GM12873 (cell line): ENCODE results near the gene MGLL.

Experiments used
- TF ChIP-seq, protein P1 (sequence below): IDR thresholded peaks from 2 replicates; pipeline ENCODE4 v1.5.1; 2012; ENCODE audit warnings: low read depth, mild to moderate bottlenecking, moderate library complexity, low read length, control low read depth; ENCODE audit not compliant: insufficient read depth; ENCODE audit errors: missing control alignments

MGLL gene

DNA sequence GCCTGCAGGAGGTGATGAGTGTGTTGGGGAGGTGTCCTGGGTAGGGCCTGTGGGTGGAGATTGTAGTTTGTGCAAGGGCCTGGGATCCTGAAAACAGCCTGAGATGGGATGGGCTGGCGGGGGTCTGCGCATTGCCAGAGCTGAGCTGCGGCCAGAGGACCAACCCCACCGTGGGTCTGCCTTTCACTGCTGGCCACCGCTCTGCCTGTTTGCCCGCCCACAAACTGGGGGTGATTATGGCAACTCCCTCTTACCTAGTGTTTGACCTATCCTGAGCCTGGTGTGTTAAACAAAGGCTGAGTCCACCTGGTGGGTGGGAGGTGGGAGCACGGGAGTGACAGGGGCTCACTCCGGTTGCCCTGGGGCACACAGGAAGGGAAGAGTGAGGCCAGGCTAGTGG, 139.8 kb downstream of the MGLL start:
- TF ChIP-seq, protein P1, sequence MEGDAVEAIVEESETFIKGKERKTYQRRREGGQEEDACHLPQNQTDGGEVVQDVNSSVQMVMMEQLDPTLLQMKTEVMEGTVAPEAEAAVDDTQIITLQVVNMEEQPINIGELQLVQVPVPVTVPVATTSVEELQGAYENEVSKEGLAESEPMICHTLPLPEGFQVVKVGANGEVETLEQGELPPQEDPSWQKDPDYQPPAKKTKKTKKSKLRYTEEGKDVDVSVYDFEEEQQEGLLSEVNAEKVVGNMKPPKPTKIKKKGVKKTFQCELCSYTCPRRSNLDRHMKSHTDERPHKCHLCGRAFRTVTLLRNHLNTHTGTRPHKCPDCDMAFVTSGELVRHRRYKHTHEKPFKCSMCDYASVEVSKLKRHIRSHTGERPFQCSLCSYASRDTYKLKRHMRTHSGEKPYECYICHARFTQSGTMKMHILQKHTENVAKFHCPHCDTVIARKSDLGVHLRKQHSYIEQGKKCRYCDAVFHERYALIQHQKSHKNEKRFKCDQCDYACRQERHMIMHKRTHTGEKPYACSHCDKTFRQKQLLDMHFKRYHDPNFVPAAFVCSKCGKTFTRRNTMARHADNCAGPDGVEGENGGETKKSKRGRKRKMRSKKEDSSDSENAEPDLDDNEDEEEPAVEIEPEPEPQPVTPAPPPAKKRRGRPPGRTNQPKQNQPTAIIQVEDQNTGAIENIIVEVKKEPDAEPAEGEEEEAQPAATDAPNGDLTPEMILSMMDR: no peak

DNA sequence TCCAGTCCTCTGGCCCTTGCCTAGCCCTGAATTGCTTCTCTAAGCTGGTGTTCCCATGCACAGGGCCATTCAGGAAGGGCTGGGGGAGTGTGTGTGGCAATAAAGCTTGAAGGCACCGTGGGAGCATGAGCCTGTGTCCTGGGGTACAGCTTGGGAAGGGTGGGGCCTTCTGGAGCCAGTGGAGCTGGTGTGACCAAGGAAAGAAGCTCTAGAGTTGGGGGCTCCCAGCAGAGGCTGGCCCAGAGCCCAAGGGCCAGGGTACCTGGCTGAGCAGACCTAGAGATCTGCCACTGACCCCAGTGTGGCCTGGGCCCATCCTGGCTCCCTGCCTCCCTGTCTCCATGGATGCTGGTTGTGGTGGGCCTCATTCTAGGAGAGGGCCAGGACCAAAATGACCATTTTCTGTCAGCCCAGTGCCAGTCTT, 141.5 kb downstream of the MGLL start:
- TF ChIP-seq, protein P1: no peak

DNA sequence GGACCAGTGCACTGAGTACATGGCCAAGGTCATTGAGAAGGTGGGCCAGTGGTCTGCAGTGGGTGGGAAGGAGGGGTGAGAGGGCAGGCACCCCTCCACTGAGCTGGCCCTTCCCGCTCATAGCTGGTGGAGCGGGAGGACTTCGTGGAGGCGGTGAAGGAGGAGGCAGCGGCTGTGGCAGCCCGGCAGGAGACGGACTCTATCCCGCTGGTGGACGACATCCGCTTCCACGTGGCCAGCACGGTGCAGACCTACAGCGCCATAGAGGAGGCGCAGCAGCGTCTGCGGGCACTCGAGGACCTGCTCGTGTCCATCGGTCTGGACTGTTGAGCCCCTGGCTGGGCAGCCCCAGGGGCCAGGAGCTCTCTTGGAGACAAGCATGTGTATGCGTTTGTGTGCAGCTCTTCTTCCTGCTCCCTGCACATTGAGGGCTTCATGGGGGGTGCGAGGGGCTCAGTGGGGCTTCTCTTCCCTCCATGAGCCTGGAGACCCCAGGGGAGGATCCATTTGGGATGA, 142.1 kb downstream of the MGLL start:
- TF ChIP-seq, protein P1: no peak

DNA sequence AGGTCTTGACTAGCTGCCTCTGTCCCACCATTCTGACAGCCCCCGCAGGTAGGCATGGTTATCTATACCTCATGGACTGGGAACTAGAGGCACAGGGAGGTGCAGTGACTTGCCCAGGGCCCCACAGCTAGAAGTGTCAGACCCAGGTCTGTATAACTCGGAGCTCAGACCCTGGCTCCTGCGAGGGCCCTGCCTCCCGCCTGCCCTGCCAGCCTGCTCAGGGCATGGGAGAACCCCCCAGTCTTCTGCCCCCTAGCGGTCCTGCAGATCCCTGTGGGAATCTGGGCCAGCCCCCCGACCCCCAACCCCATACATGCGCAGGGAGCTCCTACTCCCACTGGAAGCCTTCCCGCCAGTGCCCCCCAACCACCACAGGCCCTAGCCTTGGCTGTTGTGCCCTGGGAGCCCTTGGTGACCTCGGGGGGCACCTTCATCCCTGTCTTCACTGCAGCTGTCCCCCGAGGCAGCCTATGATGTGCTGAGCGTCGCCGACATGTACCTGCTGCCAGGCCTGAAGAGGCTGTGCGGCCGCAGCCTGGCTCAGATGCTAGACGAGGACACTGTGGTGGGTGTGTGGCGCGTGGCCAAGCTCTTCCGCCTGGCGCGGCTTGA, 142.7 kb downstream of the MGLL start:
- TF ChIP-seq, protein P1: no peak

DNA sequence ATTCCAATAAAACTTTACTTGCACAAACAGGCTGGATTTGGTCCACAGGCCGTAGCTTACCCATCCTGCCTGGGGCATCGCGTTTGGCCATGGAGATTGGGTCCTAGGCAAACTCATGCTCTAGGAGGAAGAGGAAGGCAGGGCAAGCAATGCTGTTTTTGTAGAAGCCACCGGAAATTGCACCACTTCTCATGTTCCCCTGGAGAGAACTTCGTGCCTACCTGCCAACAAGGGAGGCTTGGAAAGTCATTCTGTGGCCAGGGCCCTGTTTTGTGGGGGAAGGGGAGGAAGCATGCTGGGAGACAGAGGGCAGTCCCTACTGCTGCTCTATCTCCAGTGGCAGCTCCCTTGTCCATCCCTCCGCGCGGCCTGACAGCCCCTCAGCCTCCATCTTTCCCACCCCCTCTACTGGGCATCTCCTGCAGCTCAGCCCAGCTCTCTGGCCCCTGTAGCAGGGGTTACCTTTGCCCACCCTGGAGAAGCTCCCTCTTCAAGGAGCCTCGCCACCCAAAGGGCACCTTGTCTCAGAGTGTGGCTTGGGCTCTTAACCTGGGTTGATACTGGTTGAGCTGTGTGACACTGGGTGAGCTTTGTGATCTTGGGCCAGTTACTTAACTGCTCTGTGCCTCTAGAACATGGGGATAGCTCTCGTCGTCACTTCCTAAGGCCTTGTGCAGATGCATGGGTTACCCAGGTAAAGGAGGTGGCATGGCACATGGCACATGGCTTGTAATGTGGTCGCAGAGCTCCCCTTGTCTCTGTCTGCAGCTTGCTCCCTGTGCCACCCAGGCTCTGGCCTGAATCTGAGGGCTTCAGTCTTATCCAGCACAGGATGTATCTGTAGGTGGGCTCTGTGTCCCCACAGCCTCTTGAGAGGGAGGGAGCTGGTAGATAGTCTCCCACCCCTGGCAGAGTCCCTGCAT, 143.4 kb downstream of the MGLL start:
- TF ChIP-seq, protein P1: no peak

DNA sequence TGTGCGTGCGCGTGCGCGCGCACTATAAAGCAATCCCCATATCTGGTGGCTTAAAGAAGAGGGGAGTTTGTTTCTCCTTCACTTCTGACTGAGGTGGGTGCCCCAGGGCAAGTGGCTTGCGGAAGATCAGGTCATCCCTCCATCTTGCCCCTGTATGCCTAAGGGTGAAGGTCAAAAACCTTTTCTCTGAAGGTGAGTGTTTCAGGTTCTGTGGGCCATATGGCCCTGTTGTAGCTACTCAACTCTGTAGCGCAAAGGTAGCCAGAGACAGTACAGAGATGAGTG, 144.1 kb downstream of the MGLL start:
- TF ChIP-seq, protein P1: no peak

DNA sequence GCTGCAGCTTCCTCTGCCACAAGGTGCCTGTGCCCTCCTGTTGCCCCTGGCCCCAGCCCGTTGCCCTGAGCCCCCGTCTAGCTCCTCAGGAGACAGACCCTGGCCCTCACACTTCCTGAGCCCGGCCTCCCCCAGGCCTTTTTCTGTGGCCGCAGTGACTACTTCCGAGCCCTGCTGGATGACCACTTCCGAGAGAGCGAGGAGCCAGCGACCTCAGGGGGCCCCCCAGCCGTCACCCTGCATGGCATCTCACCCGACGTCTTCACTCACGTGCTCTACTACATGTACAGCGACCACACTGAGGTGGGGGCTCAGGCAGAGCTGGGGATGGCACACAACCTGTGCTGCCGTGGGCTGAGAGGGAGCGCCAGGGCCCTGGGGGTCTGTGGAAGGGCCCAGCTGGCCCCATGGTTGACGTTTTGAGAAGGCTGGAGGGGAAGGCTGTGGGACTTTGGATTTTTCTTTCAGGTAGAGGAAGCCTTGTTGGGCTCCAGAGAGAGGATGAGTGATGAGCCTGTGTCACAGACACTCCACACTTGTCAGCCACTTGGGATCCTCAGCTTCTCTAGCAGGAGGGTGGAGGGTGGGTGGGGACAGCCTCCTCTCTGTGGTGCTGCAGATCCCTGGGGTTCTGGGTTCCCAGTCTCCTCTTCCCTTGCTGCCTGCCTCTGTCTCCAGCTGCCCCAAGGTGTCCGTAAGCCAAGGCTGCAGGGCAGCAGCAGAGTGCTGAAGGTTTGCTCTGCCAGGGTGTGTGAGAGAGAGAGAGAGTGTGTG, 144.6 kb downstream of the MGLL start:
- TF ChIP-seq, protein P1: no peak
